Epithelial cell of proximal tubule (primary cell): ENCODE data around the gene HINT1. TPM values are rescaled to one million over a fixed set of nuclear protein-coding genes. Genes with fewer than 3 reads are reported as not detected.

Experiments used
- DNase-seq: peaks from one replicate; pipeline ENCODE4 v3.0.0-alpha.2; 2011; ENCODE audit warnings: low read depth
- H3K4me3 ChIP-seq: 2 replicates; pipeline ENCODE4 v1.5.1; 2011; ENCODE audit warnings: low read depth, mild to moderate bottlenecking, low read length
- total RNA-seq: library from RNA; depleted of rRNA; stranded (reverse); fragments of >200 nt; gene quantifications from 2 replicates; pipeline ENCODE4 v1.2.3, GENCODE V29; 2015
- TF ChIP-seq, protein P1 (sequence below): conservative IDR thresholded peaks from 2 replicates; pipeline ENCODE4 v1.5.1; 2012; ENCODE audit warnings: low read depth, mild to moderate bottlenecking, low read length

HINT1 gene
- total RNA-seq, 1 donor from 2014 or later: 333 TPM

DNA sequence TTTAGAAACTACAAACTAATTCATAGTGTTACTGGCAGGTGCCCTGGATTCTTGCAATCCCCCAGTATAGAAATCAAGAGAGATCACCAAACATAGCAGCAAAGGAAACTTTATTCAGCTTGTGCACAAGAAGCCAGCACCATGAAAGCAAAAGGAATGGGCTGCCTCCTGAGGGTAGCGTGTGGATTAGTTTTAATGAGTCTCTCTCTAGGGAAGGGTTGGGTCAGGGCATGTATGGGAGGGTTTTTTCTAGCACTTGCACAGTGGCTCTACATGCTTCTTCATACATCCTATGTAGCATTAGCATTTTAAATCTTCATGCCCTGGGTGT is 44.1 kb upstream of the HINT1 start:
- DNase-seq: no peak
- H3K4me3 ChIP-seq: no peak overlapping the region
- TF ChIP-seq, protein P1, sequence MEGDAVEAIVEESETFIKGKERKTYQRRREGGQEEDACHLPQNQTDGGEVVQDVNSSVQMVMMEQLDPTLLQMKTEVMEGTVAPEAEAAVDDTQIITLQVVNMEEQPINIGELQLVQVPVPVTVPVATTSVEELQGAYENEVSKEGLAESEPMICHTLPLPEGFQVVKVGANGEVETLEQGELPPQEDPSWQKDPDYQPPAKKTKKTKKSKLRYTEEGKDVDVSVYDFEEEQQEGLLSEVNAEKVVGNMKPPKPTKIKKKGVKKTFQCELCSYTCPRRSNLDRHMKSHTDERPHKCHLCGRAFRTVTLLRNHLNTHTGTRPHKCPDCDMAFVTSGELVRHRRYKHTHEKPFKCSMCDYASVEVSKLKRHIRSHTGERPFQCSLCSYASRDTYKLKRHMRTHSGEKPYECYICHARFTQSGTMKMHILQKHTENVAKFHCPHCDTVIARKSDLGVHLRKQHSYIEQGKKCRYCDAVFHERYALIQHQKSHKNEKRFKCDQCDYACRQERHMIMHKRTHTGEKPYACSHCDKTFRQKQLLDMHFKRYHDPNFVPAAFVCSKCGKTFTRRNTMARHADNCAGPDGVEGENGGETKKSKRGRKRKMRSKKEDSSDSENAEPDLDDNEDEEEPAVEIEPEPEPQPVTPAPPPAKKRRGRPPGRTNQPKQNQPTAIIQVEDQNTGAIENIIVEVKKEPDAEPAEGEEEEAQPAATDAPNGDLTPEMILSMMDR: no peak

DNA sequence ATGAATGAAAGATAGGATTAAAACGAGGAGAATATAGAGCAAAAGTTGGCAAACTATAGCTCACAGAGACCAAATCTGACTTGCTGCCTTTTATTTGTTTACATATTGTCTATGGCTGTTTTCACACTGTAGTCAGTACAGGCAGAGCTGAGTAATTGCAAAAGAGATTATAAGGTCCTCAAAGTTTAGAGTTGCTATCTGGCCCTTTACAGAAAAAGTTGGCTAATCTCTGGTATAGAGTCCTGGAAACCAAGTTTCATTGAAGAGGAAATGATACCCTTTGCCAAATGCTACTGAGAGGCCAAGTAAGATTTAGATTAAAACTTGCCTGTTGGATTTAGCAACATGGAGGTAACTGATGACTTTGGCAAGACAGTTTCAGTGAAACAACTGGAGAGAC is 41.7 kb upstream of the HINT1 start:
- TF ChIP-seq, protein P1: no peak
- DNase-seq: no peak
- no peak overlapping the region for H3K4me3 ChIP-seq

DNA sequence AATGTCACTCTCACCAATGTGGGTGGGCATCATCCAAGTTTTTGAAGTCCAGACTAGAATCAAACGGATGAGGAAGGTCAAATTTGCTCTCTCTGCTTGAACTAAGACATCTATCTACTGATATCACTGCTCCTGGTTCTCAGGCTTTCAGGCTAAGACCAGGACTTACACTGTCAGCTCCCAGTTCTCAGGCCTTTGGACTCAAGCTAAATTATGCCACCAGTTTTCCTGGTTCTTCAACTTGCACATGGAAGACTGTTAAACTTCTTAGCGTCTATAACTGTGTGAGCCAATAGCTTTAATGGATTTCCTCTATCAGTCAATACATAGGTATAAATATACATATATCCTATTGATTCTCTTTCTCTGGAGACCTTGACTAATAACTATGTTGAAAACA is 41.0 kb upstream of the HINT1 start:
- H3K4me3 ChIP-seq: no peak overlapping the region
- TF ChIP-seq, protein P1: no peak
- no peak for DNase-seq

DNA sequence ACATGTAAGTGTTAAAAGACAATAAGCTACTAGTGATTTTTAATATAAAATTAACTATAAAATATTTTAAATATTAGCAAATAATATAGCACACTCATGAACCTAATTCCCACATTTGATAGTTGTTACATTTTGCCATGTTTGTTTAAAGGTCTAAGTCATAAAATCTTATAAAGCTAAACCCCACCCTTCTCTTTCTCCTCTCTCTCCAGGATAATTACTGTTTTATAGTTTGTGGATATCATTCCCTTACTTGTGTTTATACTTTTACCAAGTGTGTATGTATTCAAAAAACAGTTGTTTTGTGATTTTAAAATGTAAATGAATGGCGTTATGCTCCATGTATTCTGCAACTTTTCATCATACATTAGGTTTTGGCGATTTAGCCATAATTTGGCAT is 39.9 kb upstream of the HINT1 start:
- no peak for DNase-seq
- no peak overlapping the region for H3K4me3 ChIP-seq
- TF ChIP-seq, protein P1: no peak

GRCh38 chr5:131200560-131200959 is 35.5 kb upstream of the HINT1 start:
- no peak for DNase-seq
- no peak overlapping the region for H3K4me3 ChIP-seq
- TF ChIP-seq, protein P1: no peak

- no peak for DNase-seq
Observed at GRCh38 chr5:131198625-131199024, 33.6 kb upstream of the HINT1 start.

GRCh38 chr5:131196331-131196730 is 31.3 kb upstream of the HINT1 start:
- TF ChIP-seq, protein P1: no peak
- no peak for DNase-seq
- H3K4me3 ChIP-seq: no peak overlapping the region

More at GRCh38 chr5:131198625-131199024, 33.6 kb upstream of the HINT1 start:
- H3K4me3 ChIP-seq: no peak overlapping the region
- TF ChIP-seq, protein P1: no peak
